Transverse colon (tissue), 4 donors: ENCODE results near the gene FAM13A. TPM values are rescaled to one million over a fixed set of nuclear protein-coding genes. Genes with fewer than 3 reads are reported as not detected.

ENCODE experiments used
- DNase-seq: peaks from one replicate; pipeline ENCODE4 v3.0.0-alpha.2; 2019
- H3K27ac ChIP-seq, 4 donors: fragments of 200-600 bp; sonication (generic); 2 replicates each; pipeline ENCODE4 v1.5.1; 2016 to 2018; ENCODE audit warnings: inconsistent platforms in 4 of 4
- H3K27me3 ChIP-seq: fragments of 200-600 bp; sonication (generic); 2 replicates; pipeline ENCODE4 v1.5.1; 2017; ENCODE audit warnings: inconsistent platforms
- H3K36me3 ChIP-seq, 4 donors: fragments of 200-600 bp; sonication (generic); 2 replicates each; pipeline ENCODE4 v1.5.1; 2017 to 2019; ENCODE audit warnings: inconsistent platforms in 4 of 4
- H3K4me1 ChIP-seq, 4 donors: fragments of 200-600 bp; sonication (generic); 2 replicates each; pipeline ENCODE4 v1.5.1; 2017 to 2020; ENCODE audit warnings: inconsistent platforms in 4 of 4
- H3K4me3 ChIP-seq, 4 donors: fragments of 200-600 bp; sonication (generic); 1 replicate in 1 of 4; 2 replicates in 3 of 4; pipeline versions ENCODE4 v1.5.1 to v1.6.1; 2017 to 2019; ENCODE audit warnings: inconsistent platforms in 4 of 4
- H3K9me3 ChIP-seq, 2 donors: fragments of 200-600 bp; sonication (generic); 2 replicates each; pipeline ENCODE4 v1.5.1; 2017 to 2019; ENCODE audit warnings: inconsistent platforms in 2 of 2
- EP300 ChIP-seq: sonication (generic); formaldehyde crosslinking; IDR thresholded peaks from one replicate; pipeline ENCODE4 v1.6.1; 2017; ENCODE audit warnings: antibody characterized with exemption, low read depth
- POLR2A ChIP-seq: fragments of 450-650 bp; IDR thresholded peaks from one replicate; pipeline ENCODE4 v1.6.1; 2016; ENCODE audit warnings: antibody characterized with exemption, mild to moderate bottlenecking, moderate library complexity
- POLR2AphosphoS5 ChIP-seq, 3 donors: sonication (generic); formaldehyde crosslinking; IDR thresholded peaks; one replicate each; pipeline ENCODE4 v1.6.1; 2016; ENCODE audit warnings: antibody characterized with exemption in 3 of 3
- WGBS, 2 donors: methylation state at CpG; one replicate each; pipeline ENCODE4 v1.1.5; 2018; ENCODE audit warnings: low coverage in 1 of 2; 5-methylcytosine and 5-hydroxymethylcytosine counted together
- in situ Hi-C, 4 donors: fragments of 200-750 bp; cut with MboI; loops; one replicate each; pipeline versions ENCODE4 v1.15.0 to v1.15.1; 2017; ENCODE audit warnings: low sequenced_read_pairs in 3 of 4, low pct_ligation_motif_present in 1 of 4, low pct_unique_long_range_greater_than_20kb in 1 of 4
- intact Hi-C: fragments of 100-400 bp; cut with DNase I; formaldehyde crosslinking; loops from one replicate; pipeline ENCODE4 v1.15.1; 2023; ENCODE audit warnings: low total_unique reads
- total RNA-seq, 4 donors: library from RNA; depleted of rRNA; stranded (reverse); fragments of >200 nt; gene quantifications; one replicate each; pipeline ENCODE4 v1.1.0, GENCODE V29; 2016
- TF ChIP-seq, protein P1 (sequence below), 5 experiments: fragments of 200-600 bp in 3 of 5; fragments of 450-650 bp in 2 of 5; sonication (generic) in 3 of 5; IDR thresholded peaks; 1 replicate in 2 of 5; 2 replicates in 3 of 5; pipeline ENCODE4 v1.5.1; 2016 to 2017; ENCODE audit warnings: antibody characterized with exemption in 5 of 5, inconsistent platforms in 3 of 5, mild to moderate bottlenecking in 2 of 5, moderate library complexity in 1 of 5

FAM13A gene
- total RNA-seq, 4 donors from 2014 or later, result 57.6 to 88.6 (median 67.6) TPM

DNA sequence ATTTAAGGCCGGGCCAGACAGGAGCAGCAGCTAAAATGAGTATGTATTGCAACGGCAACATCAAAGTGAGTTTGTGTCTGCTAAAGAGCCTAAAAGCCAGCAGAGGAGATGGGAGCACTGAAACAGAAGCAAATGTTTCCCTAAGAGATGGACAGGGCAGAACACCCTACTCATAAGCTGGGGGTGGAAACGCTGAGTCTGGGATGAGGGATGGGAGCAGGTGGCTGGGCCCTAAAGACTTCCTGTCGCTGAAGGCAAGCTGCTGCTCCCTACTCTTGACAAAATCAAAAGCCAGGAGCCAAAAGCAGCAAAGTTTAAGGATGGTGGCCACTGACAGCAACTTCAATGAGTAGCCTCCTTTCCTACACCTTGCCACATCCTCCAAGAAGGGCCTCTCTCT, 318.8 kb downstream of the FAM13A start:
- in situ Hi-C loops (no loop called here), intact Hi-C loops (no loop called here)
- Histone ChIP-seq H3K36me3 (peaks cover 0 to 11% (median 3%) of the 10 kb centered on the region in 4 donors), H3K4me1 (peaks cover 0 to 13% (median 5%) of the 10 kb centered on the region in 4 donors), H3K27ac (peak overlapping the region; percentile 21 to 51 (median 37)), H3K27me3 (no peaks in the 10 kb centered on the region), H3K9me3 (no peaks in the 10 kb centered on the region), H3K4me3 (no peak overlapping the region)
- 71 to 72% methylated on average over 4 of the region's 4 CpGs for WGBS, 2 donors
- TF ChIP-seq EP300 (no peak), POLR2A (no peak), POLR2AphosphoS5 (IDR thresholded peaks at IDR 0.05) (no peak)
- TF ChIP-seq, protein P1, sequence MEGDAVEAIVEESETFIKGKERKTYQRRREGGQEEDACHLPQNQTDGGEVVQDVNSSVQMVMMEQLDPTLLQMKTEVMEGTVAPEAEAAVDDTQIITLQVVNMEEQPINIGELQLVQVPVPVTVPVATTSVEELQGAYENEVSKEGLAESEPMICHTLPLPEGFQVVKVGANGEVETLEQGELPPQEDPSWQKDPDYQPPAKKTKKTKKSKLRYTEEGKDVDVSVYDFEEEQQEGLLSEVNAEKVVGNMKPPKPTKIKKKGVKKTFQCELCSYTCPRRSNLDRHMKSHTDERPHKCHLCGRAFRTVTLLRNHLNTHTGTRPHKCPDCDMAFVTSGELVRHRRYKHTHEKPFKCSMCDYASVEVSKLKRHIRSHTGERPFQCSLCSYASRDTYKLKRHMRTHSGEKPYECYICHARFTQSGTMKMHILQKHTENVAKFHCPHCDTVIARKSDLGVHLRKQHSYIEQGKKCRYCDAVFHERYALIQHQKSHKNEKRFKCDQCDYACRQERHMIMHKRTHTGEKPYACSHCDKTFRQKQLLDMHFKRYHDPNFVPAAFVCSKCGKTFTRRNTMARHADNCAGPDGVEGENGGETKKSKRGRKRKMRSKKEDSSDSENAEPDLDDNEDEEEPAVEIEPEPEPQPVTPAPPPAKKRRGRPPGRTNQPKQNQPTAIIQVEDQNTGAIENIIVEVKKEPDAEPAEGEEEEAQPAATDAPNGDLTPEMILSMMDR (IDR thresholded peaks at IDR 0.05), result no peak
- DNase-seq, result no peak

DNA sequence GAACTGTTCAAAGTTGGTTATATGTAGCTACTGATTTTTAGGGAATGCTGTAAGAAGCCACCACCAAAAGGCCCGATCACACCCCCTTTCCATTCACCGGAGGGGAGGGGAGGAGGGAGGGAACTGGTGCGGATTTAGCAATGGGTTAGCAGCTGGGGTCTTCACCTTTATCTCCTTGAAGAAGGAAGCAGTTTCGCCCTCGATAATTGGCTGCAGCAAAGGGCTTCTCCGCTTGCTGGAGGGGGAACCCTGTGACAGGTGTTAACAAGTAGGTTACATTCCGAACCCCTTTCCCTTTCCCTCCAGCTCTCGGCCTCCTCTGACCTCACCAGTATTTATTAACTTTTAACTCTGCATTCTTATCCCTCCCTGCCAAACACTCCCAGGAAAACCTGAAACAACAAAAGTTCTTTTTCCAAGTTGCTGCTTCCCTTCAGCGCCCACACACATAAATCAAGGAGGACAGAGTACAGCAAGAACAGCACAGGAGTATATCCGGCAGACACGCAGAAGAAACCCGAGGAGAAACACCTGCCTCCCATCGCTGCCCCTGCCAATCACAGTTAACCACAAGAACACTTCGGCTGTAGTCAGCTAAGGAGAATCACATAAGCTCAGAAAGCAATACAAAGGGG, 319.6 kb downstream of the FAM13A start:
- intact Hi-C loops (no loop called here), in situ Hi-C loops (no loop called here)
- Histone ChIP-seq H3K4me1 (peaks cover 0 to 13% (median 5%) of the 10 kb centered on the region in 4 donors), H3K4me3 (no peak overlapping the region), H3K9me3 (no peaks in the 10 kb centered on the region), H3K27ac (peak overlapping the region; percentile 21 to 51 (median 37)), H3K36me3 (peaks cover 0 to 19% (median 4%) of the 10 kb centered on the region in 4 donors), H3K27me3 (no peaks in the 10 kb centered on the region)
- peak; percentile 20 for DNase-seq
- 39 to 40% methylated on average over 11 to 14 of the region's 14 CpGs for WGBS, 2 donors
- TF ChIP-seq POLR2AphosphoS5 (IDR thresholded peaks at IDR 0.05) (peak in 2 of 3 donors; percentile 11 to 38), EP300 (no peak), POLR2A (no peak)
- TF ChIP-seq, protein P1 (IDR thresholded peaks at IDR 0.05), result no peak

GRCh38 chr4:88736264-88736663, 320.7 kb downstream of the FAM13A start:
- no peaks in the 10 kb centered on the region for H3K9me3 ChIP-seq
- no peak for DNase-seq
- TF ChIP-seq EP300, result no peak
- no peak for TF ChIP-seq POLR2A
- TF ChIP-seq, protein P1 (IDR thresholded peaks at IDR 0.05), result no peak
- TF ChIP-seq POLR2AphosphoS5 (IDR thresholded peaks at IDR 0.05), result no peak
- H3K4me1 ChIP-seq, result peaks cover 0 to 13% (median 5%) of the 10 kb centered on the region in 4 donors
- in situ Hi-C loops (no loop called here), intact Hi-C loops (no loop called here)
- WGBS, 2 donors, result 81 to 100% methylated on average over 3 of the region's 3 CpGs
- H3K36me3 ChIP-seq, result peaks cover 0 to 26% (median 7%) of the 10 kb centered on the region in 4 donors
- peak overlapping the region in 3 of 4 donors; percentile 8 to 38 (median 9) for H3K27ac ChIP-seq
- no peak overlapping the region for H3K4me3 ChIP-seq
- no peaks in the 10 kb centered on the region for H3K27me3 ChIP-seq

DNA sequence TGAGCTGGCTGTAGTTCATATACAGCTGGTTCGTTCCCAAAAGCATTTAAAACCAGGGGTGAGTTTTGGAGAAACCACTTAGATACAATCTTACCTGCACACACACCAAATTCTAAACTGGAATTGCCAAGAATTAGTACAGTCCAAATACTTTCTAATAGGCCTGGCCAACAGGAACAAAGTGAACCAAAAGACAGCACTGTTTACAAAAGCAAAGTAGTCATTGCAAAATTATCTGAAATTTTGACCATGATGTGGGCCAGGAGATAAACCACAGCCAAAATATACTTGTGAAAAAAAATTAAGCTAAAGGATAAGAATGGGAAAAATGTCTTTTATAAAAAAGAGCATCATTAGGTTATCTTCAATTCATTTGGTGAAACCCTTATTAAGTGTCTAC, 321.4 kb downstream of the FAM13A start:
- no peaks in the 10 kb centered on the region for H3K9me3 ChIP-seq
- peaks cover 0 to 33% (median 10%) of the 10 kb centered on the region in 4 donors for H3K36me3 ChIP-seq
- DNase-seq, result no peak
- peaks cover 0 to 13% (median 5%) of the 10 kb centered on the region in 4 donors for H3K4me1 ChIP-seq
- H3K27me3 ChIP-seq, result no peaks in the 10 kb centered on the region
- H3K4me3 ChIP-seq, result no peak overlapping the region
- intact Hi-C loops (no loop called here), in situ Hi-C loops (no loop called here)
- TF ChIP-seq POLR2AphosphoS5 (IDR thresholded peaks at IDR 0.05) (peak in 1 of 3 donors; percentile 37), EP300 (no peak), POLR2A (no peak)
- TF ChIP-seq, protein P1 (IDR thresholded peaks at IDR 0.05), result no peak
- 86% methylated on average over 1 of the region's 1 CpG; no CpG with 5 or more reads in 1 of the 2 donors for WGBS, 2 donors
- peak overlapping the region in 2 of 4 donors; percentile 9 to 38 for H3K27ac ChIP-seq
